GM19025 (cell line): ENCODE measurements around the gene SERINC2.
"Not testable (repeated sequence)": the region's sequence is repeated elsewhere in the genome, so short reads cannot be mapped to it uniquely, and the experiment has no call there.

Source experiments
- ATAC-seq: cut with Tn5 transposase; IDR thresholded peaks from one replicate; pipeline ENCODE4 v1.9.1; 2021; ENCODE audit warnings: mild to moderate bottlenecking, low read depth, moderate library complexity; ENCODE audit not compliant: unreplicated experiment

SERINC2 gene

GRCh38 chr1:31431351-31432257, 18.6 kb downstream of the SERINC2 start:
- ATAC-seq = not testable (repeated sequence)

- no peak for ATAC-seq
These were observed 19.8 kb downstream of the SERINC2 start for GRCh38 chr1:31432592-31433395.

GRCh38 chr1:31433396-31433930, 20.4 kb downstream of the SERINC2 start:
- ATAC-seq = no peak

- ATAC-seq = no peak
These were observed 21.3 kb downstream of the SERINC2 start for GRCh38 chr1:31434101-31434871.

GRCh38 chr1:31434979-31435378, 22.0 kb downstream of the SERINC2 start:
- no peak for ATAC-seq

GRCh38 chr1:31435471-31436409, 22.7 kb downstream of the SERINC2 start:
- no peak for ATAC-seq

- ATAC-seq = no peak
These were observed 23.8 kb downstream of the SERINC2 start for GRCh38 chr1:31436596-31437432.

GRCh38 chr1:31437433-31438037, 24.5 kb downstream of the SERINC2 start:
- no peak for ATAC-seq

- no peak for ATAC-seq
These were observed 26.3 kb downstream of the SERINC2 start for GRCh38 chr1:31439276-31439675.

GRCh38 chr1:31441073-31441472, 28.1 kb downstream of the SERINC2 start:
- ATAC-seq = no peak

- ATAC-seq = no peak
These were observed 28.5 kb downstream of the SERINC2 start for GRCh38 chr1:31441558-31441957.

- no peak for ATAC-seq
These were observed 29.1 kb downstream of the SERINC2 start for GRCh38 chr1:31441970-31442647.

GRCh38 chr1:31442648-31442994, 29.6 kb downstream of the SERINC2 start:
- ATAC-seq = no peak

- ATAC-seq = no peak
These were observed 30.7 kb downstream of the SERINC2 start for GRCh38 chr1:31443673-31444072.

GRCh38 chr1:31444725-31445448, 31.9 kb downstream of the SERINC2 start:
- ATAC-seq = no peak

- no peak for ATAC-seq
These were observed 32.9 kb downstream of the SERINC2 start for GRCh38 chr1:31445951-31446350.

GRCh38 chr1:31447210-31447609, 34.2 kb downstream of the SERINC2 start:
- no peak for ATAC-seq
